Nephron progenitor cell (in vitro differentiated cells): ENCODE results near the gene MAP4K2.
"Not testable (repeated sequence)": the region's sequence is repeated elsewhere in the genome, so short reads cannot be mapped to it uniquely, and the experiment has no call there.

ENCODE experiments used
- DNase-seq: peaks from one replicate; pipeline ENCODE4 v3.0.0; 2021
- H3K27ac Mint-ChIP-seq: 2 replicates; pipeline ENCODE4 v1.8.0; 2021; ENCODE audit warnings: mild to moderate bottlenecking, moderate library complexity, mixed read lengths
- H3K27me3 Mint-ChIP-seq: 2 replicates; pipeline ENCODE4 v1.8.0; 2021; ENCODE audit warnings: mild to moderate bottlenecking, low read depth, mixed read lengths; ENCODE audit not compliant: poor library complexity
- H3K36me3 Mint-ChIP-seq: 2 replicates; pipeline ENCODE4 v1.8.0; 2021; ENCODE audit warnings: low read depth, mixed read lengths
- H3K4me1 Mint-ChIP-seq: 2 replicates; pipeline ENCODE4 v1.8.0; 2021; ENCODE audit warnings: mixed read lengths
- H3K4me3 Mint-ChIP-seq: 2 replicates; pipeline ENCODE4 v1.8.0; 2021; ENCODE audit warnings: mild to moderate bottlenecking, moderate library complexity, mixed read lengths
- H3K9me3 Mint-ChIP-seq: 2 replicates; pipeline ENCODE4 v1.8.0; 2021; ENCODE audit warnings: mild to moderate bottlenecking, moderate library complexity, mixed read lengths
- CTCF ChIP-seq: fragments of 200-600 bp; sonication (generic); IDR thresholded peaks from 2 replicates; pipeline ENCODE4 v1.5.0; 2021; ENCODE audit warnings: antibody characterized with exemption

Gene MAP4K2

GRCh38 chr11:64848214-64848825 is 45.3 kb upstream of the MAP4K2 start:
- H3K27ac Mint-ChIP-seq = no peak overlapping the region
- DNase-seq = no peak
- TF ChIP-seq CTCF = no peak
- peaks cover 7% of the 10 kb centered on the region for H3K27me3 Mint-ChIP-seq
- no peaks in the 10 kb centered on the region for H3K36me3 Mint-ChIP-seq
- peaks cover 25% of the 10 kb centered on the region for H3K4me1 Mint-ChIP-seq
- H3K9me3 Mint-ChIP-seq = no peaks in the 10 kb centered on the region
- H3K4me3 Mint-ChIP-seq = no peak overlapping the region

GRCh38 chr11:64846998-64847666 is 44.1 kb upstream of the MAP4K2 start:
- peaks cover 36% of the 10 kb centered on the region for H3K4me1 Mint-ChIP-seq
- H3K4me3 Mint-ChIP-seq = no peak overlapping the region
- peak; percentile 98 for DNase-seq
- no peaks in the 10 kb centered on the region for H3K9me3 Mint-ChIP-seq
- TF ChIP-seq CTCF = peak; percentile 99
- no peak overlapping the region for H3K27ac Mint-ChIP-seq
- peaks cover 10% of the 10 kb centered on the region for H3K27me3 Mint-ChIP-seq
- no peaks in the 10 kb centered on the region for H3K36me3 Mint-ChIP-seq

GRCh38 chr11:64845776-64846129 is 42.7 kb upstream of the MAP4K2 start:
- not testable (repeated sequence) for DNase-seq, H3K27ac Mint-ChIP-seq
- peaks cover 35% of the 10 kb centered on the region for H3K4me1 Mint-ChIP-seq

DNA sequence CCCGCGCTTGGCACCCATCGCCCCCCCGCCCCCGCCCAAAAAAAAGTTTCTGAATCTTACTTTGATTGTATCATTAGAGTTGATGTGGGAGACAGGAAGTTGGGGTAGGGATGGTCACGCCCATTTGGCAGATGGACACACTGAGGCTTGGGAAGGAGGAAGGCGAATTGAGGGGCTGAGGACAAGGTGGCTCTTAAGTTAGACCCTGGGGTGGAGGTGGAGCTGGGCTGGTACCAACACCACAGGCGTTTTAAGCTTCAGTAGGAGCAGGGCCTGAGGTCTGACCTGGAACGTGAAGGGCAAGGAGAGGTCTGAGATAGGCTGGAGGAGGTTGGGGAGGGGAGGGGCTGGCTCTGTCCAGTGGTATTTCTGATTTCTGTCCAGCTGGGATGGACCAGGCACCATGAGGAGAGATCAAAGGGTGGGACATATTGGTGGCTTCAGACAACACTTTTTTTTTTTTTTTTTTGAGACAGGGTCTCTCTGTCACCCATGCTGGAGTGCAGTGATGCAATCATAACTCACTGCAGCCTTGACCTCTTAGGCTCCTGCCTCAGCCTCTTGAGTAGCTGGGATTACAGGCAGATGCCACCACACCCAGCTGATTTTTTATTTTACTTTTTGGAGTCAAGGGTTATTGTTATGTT is 42.2 kb upstream of the MAP4K2 start:
- Mint-ChIP-seq H3K27ac (no peak overlapping the region), H3K27me3 (peaks cover 10% of the 10 kb centered on the region), H3K4me1 (peaks cover 35% of the 10 kb centered on the region), H3K4me3 (peak overlapping the region; percentile 71), H3K36me3 (no peaks in the 10 kb centered on the region), H3K9me3 (no peaks in the 10 kb centered on the region)
- no peak for DNase-seq
- TF ChIP-seq CTCF = no peak

More at GRCh38 chr11:64845776-64846129, 42.7 kb upstream of the MAP4K2 start:
- peaks cover 10% of the 10 kb centered on the region for H3K27me3 Mint-ChIP-seq
- H3K9me3 Mint-ChIP-seq, H3K36me3 Mint-ChIP-seq: not testable (repeated sequence)
- H3K4me3 Mint-ChIP-seq = peak overlapping the region; percentile 71

DNA sequence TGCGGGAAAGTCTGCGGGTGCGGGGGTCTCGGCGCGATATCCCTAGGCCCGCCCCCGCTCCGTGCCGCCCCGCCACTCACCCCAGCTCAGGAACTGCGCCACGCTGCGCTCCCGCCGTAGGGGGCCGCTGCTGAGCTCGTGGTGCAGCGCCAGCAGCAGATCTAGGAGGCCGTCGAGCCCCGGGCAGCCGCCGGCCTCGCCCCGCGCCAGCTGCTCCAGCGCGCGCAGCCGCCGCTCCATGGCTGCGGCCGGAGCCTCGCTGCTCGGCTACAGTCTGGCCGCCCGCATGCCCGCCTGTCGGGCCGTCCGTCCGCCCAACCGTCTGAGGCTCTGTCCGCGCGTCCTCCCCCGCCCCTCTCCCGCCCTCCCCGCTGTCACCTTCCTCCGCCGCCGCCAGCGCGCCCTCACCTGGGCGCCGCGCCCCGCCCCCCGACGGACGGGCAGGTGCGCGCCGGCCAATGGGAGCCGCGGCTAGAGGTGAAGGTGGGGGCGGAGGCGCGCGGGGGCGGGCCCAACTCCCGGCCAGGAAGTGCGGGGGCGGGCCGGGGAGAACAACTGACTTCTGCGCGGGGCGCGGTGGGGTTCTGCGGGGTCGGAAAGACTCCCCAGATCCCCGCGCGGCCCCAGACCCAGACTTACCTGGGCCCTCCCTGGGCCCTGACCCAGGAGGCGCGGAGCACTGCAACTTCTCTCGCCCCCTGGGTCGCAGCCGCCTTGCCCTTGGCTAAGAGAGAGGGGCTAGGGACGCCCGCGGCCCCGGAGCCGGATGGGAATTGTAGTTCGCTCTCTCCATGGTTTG is 41.5 kb upstream of the MAP4K2 start, which contains the start of gene CDC42BPG:
Gene CDC42BPG, minus strand, starts transcription at position 324 of the 799 bp plus-strand sequence. Its CDS starts 84 bp downstream, at position 240.
- TF ChIP-seq CTCF = peak; percentile 47
- no peak within 1 kb of the TSS for H3K27ac Mint-ChIP-seq
- peak; percentile 78 for DNase-seq

More for the DNA sequence above, 41.5 kb upstream of the MAP4K2 start, which contains the start of gene CDC42BPG:
- H3K36me3 Mint-ChIP-seq = no peaks in the 10 kb centered on the region
- peak within 1 kb of the TSS; percentile 86 for H3K4me3 Mint-ChIP-seq
- peaks cover 10% of the 10 kb centered on the region for H3K27me3 Mint-ChIP-seq
- H3K9me3 Mint-ChIP-seq = no peaks in the 10 kb centered on the region
- peaks cover 35% of the 10 kb centered on the region for H3K4me1 Mint-ChIP-seq
